IPS DF 19.7 (cell line): ENCODE data around the gene GTF3C6.
"Not testable (repeated sequence)": the region's sequence is repeated elsewhere in the genome, so short reads cannot be mapped to it uniquely, and the experiment has no call there.

Experiments used
- DNase-seq: peaks from one replicate; pipeline ENCODE4 v3.0.0-alpha.2; 2013; ENCODE audit warnings: low read depth, low spot score

The GTF3C6 gene

DNA sequence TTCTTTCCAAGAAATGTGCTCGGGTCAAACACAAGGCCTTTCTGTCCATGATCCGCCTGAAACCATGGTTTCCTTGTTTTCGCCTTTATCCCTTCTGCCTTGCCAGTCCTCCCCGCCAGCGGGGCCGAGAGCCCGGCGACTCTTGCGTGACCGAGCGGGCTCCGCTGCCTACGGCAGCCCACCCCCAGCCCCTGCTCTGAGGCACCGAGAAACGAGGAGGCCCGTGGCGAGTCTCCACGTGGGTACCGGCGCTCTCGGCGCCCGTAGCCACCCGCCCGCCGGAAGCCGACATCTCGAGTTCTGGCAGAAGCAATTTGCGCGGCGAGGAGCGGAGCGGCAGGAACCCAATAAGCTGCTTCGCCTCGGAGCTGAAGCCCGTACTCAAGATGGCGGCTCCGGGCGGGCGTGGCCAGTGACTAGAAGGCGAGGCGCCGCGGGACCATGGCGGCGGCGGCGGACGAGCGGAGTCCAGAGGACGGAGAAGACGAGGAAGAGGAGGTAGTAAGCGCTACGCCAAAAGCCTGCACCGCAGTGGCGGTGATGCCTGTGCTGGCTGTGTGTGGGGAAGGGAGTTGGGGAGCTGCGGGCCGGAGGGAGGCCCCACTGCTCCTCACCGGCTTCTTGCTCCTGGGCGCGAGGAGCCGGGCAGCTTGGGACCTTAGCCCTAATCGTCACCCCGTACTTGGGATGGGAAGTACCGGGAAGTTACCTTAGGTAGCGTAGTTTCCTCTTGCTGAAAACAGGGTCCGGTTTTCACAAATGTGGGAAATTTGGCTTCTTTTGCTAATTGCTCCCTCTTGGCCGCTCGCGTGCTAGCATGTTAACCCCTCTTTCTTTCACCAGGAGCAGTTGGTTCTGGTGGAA lies at the start of gene GTF3C6:
Gene GTF3C6, plus strand, starts transcription at position 378 of the 864 bp plus-strand sequence. Its CDS starts 64 bp downstream, at position 442.
- DNase-seq = peak; percentile 63

- no peak for DNase-seq
Measured at GRCh38 chr6:110930781-110931180, 27.7 kb upstream of the GTF3C6 start.

DNA sequence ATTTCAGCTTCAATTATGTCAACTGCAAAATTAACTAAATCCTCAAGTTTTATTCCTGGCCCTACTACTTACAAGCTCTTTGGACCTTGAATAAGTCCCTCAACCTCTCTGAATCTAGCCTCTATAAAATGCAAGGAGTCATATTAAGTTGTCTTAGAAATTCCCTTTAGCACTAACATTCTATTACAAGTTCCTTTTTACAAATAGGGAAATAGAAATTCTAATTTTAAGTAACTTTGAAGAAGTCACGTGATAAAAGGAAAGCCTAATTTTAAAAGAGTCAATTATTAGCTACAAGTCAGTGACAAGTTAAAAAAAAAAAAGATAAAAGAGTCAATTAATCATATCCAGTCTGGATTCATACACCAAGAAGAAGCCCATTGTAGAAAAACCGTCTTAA lies 24.6 kb upstream of the GTF3C6 start:
- no peak for DNase-seq

DNA sequence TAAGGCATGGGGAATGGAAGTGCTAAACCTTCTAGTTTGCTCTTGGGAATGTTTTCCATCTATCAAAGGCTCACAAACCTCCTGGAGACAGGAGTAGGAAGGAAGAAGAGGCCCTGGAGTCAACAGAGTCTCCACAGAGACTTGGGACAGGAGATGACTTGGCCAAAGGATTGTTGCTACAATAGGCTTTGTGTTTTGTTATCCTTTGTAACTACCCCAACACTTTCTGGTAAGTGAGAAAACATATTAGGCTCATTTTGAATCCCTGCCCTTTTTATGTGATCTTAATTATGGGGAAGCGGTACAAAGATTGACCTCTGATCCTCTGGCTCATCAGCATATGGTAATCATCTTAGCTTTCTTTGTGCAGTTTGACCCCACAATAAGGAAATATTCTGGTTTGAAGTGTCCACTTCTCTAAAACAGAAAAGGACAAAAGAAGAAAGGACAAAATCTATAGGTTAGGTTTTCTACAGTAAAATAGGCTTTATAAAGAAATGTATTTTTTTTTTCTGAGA lies 24.1 kb upstream of the GTF3C6 start:
- DNase-seq = no peak

DNA sequence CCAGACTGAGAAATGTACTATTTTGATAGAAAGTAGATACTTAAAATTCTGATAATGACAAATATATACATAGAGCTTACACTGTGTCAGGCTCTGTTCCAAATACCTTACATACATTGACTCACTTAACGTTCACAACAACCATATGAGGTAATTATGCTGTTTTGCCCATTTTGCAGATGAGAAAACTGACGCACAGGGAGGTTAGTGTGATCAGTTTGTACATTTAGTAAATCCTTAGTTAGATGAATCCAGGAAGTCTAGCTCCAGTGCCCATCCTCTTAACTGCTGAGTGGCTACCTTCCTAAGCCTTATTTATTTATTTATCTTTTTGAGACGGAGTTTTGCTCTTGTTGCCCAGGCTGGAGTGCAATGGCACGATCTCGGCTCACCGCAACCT lies 23.3 kb upstream of the GTF3C6 start:
- DNase-seq = no peak

- no peak for DNase-seq
Measured at GRCh38 chr6:110938171-110938570, 20.3 kb upstream of the GTF3C6 start.

DNA sequence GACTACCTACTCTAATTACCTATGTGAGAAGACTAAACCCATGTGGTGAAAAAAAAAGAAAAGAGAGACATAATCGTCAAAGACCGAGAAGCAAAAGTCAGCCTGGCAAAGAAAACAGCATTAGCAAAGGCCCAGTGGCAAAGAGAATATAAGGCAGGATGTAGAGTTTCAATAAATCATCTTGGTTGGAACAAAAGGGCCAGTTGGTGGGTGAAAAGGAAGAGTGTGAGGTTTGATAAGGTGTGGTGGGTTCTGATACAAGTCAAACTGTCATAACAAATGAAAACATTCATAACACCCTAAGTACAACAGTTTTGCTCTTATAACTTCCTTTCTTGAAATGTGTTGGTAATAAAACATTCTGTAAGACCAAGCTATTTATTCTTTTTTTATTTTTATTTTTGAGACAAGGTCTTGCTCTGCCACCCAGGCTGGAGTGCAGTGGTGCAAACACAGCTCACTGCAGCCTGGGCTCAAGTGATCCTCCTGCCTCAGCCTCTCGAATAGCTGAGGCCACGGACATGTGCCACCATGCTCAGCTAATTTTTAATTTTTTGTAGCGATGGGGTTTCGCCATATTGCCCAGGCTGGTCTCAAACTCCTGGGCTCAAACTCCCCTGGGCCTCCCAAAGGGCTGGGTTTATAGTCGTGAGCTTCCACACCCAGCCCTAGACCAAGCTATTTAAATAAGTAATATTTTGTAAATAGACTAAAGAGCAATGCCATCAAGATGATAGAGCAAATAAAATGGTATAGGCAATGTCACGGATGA lies 18.9 kb upstream of the GTF3C6 start:
- DNase-seq = no peak

DNA sequence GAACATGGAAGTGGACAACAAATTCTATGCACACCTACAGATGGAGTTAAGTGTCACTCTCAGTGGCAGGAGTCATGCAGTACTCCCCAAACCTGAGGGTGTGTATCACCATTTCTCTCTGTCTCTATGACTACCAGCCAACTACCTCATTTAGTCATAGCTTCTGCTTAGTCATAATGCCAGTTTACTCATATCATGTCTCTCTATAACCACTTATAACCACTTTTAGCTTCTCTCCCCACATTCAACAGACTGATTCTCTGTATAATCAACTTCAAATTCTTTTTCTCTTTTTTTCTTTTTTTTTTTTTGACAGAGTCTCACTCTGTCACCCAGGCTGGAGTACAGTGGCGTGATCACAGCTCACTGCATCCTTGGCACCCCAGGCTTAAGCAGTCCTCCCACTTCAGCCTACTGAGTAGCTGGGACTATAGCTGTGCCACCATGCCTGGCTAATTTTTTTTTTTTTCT lies 13.8 kb upstream of the GTF3C6 start:
- no peak for DNase-seq

DNA sequence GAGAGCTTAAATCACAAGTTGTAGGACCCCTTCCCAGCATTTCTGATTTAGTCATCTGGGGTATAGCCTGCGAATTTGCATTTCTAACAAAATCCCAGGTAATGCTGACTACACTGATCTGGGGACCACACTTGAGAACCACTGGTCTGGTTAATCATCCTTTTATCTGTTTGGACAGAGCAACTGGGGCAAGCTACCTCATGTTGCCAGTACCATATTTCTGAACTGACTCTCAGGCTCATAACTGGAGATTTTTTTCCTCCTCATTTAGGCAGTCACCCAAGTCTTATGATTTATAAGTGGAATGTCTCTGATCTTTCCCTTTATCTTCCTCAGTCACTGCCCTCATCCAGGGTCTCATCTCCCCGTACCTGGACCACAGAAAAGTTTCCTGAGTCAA lies 12.0 kb upstream of the GTF3C6 start:
- no peak for DNase-seq

DNA sequence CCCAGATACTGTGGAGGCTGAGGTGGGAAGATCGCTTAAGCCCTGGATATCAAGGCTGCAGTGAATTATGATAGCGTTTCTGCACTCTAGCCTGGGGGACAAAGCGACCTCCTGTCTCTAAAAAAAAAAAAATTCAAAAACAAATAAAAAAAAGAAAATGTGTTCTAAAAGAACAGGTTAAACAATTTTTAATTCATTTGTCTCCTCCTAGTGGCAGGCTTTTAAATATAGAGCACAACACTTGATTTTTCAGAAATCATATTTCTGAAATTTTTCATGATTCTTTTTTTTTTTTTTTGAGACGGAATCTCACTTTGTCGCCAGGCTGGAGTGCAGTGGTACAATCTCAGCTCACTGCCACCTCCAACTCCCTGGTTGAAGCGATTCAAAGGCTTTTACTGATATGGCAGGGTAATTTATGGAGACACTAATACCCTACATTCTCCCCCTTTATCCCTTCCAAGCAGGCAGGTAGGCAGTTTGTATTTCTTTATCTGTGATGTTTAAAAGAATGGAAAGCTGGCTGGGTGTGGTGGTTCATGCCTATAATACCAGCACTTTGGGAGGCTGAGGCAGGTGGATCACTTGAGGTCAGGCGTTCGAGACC lies 8.7 kb upstream of the GTF3C6 start:
- no peak for DNase-seq

DNA sequence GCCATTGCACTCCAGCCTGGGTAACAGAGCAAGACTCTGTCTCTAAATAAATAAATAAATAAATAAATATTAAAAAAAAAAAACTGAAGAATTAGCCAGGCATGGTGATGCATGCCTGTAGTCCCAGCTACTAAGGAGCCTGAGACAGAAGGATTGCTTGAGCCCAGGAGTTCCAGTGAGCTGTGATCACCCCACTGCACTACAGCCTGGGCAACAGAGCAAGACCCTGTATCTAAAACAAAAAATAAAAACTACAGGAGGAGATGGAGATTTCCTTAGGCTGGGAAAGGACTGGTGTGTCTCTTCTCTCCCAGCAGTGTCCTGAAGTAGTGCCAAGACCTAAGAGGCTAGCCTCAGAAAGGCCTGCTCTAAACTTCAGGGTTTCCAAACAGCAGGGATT lies 8.1 kb upstream of the GTF3C6 start:
- DNase-seq = no peak

- no peak for DNase-seq
Measured at GRCh38 chr6:110951008-110951407, 7.5 kb upstream of the GTF3C6 start.

- no peak for DNase-seq
Measured at GRCh38 chr6:110951986-110952794, 6.3 kb upstream of the GTF3C6 start.

DNA sequence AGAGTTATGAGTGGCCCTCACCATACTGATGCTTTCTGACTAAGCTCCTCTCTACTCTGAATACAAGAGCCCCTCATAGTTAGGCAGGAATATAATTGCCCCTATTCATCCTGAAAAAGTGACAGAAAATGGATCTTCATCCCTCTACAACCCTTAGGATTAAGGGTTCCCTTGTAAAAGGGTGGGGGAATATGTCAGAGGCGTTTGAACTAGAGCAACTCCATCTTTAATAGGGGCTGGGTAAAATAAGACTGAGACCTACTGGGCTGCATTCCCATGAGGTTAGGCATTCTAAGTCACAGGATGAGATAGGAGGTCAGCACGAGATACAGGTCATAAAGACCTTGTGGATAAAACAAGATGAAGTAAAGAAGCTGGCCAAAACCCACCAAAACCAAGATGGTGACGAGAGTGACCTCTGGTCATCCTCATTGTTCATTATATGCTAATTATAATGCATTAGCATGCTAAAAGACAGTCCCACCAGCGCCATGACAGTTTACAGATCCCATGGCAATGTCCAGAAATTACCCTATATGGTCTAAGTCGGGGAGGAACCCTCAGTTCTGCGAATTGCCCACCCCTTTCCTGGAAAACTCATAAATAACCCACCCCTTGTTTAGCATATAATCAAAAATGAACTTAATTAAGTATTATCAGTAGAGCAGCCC lies 4.7 kb upstream of the GTF3C6 start:
- no peak for DNase-seq

GRCh38 chr6:110960014-110960390 lies 1.5 kb downstream of the GTF3C6 start:
- no peak for DNase-seq

DNA sequence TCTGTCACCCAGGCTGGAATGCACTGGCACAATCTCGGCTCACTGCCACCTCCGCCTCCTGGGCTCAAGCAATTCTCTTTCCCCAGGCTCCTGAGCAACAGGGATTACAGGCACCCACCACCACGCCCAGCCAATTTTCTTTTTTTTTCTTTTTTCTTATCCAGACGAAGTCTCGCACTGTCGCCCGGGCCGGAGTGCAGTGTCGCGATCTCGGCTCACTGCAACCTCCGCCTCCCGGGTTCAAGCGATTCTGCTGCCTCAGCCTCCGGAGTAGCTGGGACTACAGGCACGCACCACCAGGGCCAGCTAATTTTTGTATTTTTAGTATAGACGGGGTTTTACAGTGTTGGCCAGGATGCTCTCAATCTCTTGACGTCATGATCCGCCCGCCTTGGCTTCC lies 4.1 kb downstream of the GTF3C6 start:
- not testable (repeated sequence) for DNase-seq

GRCh38 chr6:110965629-110966229 lies 7.2 kb downstream of the GTF3C6 start:
- no peak for DNase-seq

- not testable (repeated sequence) for DNase-seq
Measured at GRCh38 chr6:110968661-110969060, 10.2 kb downstream of the GTF3C6 start.

GRCh38 chr6:110971468-110971867 lies 13.0 kb downstream of the GTF3C6 start:
- no peak for DNase-seq

- no peak for DNase-seq
Measured at GRCh38 chr6:110976575-110976974, 18.1 kb downstream of the GTF3C6 start.
